Neural crest cell (in vitro differentiated cells): Measurements from ENCODE around the gene ZKSCAN5. TPM values are rescaled to one million over a fixed set of nuclear protein-coding genes. Genes with fewer than 3 reads are reported as not detected.

Experiments
- DNase-seq: peaks from one replicate; pipeline ENCODE4 v3.0.0; 2021; ENCODE audit warnings: low read depth, mixed read lengths, low spot score
- H3K27ac Mint-ChIP-seq: one replicate; pipeline ENCODE4 v1.8.0; 2021; ENCODE audit warnings: mild to moderate bottlenecking, mixed read lengths; ENCODE audit not compliant: unreplicated experiment
- H3K27me3 Mint-ChIP-seq: 2 replicates; pipeline ENCODE4 v1.8.0; 2021; ENCODE audit warnings: low read depth, mild to moderate bottlenecking, mixed read lengths
- H3K36me3 Mint-ChIP-seq: 2 replicates; pipeline ENCODE4 v1.8.0; 2021; ENCODE audit warnings: low read depth, mild to moderate bottlenecking, mixed read lengths
- H3K4me1 Mint-ChIP-seq: 2 replicates; pipeline ENCODE4 v1.8.0; 2021; ENCODE audit warnings: mixed read lengths
- H3K4me3 Mint-ChIP-seq: one replicate; pipeline ENCODE4 v1.8.0; 2021; ENCODE audit warnings: mild to moderate bottlenecking, mixed read lengths
- H3K9me3 Mint-ChIP-seq: 2 replicates; pipeline ENCODE4 v1.8.0; 2021; ENCODE audit warnings: mixed read lengths
- total RNA-seq: library from RNA; stranded (reverse); gene quantifications from 2 replicates; pipeline ENCODE4 v1.2.1, GENCODE V29; 2021
- TF ChIP-seq, protein P1 (sequence below): fragments of 200-600 bp; sonication (generic); conservative IDR thresholded peaks from 2 replicates; pipeline ENCODE4 v1.5.0; 2021; ENCODE audit warnings: antibody characterized with exemption, mild to moderate bottlenecking

The ZKSCAN5 gene
- total RNA-seq, 1 donor from 2014 or later: 21.5 TPM

DNA sequence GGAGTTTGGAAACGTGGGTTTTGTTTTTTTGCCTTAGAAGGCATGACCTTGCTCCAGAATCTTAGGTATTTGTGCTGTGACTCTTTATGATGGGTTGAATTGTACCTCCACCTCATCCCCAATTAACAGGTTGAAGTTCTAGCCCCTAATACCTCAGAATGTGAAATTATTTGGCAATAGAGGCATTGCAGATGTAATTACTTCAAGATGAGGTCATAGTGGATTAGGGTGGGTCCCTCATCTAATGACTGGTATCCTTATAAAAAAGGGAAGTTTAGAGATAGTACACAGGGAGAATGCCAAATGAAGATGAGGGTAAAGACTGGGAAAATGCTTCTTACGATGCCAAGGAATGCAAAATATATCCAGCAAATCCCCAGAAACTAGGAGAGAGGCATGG is 50.5 kb downstream of the ZKSCAN5 start:
- H3K9me3 Mint-ChIP-seq: no peaks in the 10 kb centered on the region
- peaks cover 19% of the 10 kb centered on the region for H3K36me3 Mint-ChIP-seq
- TF ChIP-seq, protein P1, sequence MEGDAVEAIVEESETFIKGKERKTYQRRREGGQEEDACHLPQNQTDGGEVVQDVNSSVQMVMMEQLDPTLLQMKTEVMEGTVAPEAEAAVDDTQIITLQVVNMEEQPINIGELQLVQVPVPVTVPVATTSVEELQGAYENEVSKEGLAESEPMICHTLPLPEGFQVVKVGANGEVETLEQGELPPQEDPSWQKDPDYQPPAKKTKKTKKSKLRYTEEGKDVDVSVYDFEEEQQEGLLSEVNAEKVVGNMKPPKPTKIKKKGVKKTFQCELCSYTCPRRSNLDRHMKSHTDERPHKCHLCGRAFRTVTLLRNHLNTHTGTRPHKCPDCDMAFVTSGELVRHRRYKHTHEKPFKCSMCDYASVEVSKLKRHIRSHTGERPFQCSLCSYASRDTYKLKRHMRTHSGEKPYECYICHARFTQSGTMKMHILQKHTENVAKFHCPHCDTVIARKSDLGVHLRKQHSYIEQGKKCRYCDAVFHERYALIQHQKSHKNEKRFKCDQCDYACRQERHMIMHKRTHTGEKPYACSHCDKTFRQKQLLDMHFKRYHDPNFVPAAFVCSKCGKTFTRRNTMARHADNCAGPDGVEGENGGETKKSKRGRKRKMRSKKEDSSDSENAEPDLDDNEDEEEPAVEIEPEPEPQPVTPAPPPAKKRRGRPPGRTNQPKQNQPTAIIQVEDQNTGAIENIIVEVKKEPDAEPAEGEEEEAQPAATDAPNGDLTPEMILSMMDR: no peak
- no peak overlapping the region for H3K27ac Mint-ChIP-seq
- peak overlapping the region; percentile 61 for H3K4me3 Mint-ChIP-seq
- no peaks in the 10 kb centered on the region for H3K27me3 Mint-ChIP-seq
- no peak for DNase-seq
- peaks cover 35% of the 10 kb centered on the region for H3K4me1 Mint-ChIP-seq

DNA sequence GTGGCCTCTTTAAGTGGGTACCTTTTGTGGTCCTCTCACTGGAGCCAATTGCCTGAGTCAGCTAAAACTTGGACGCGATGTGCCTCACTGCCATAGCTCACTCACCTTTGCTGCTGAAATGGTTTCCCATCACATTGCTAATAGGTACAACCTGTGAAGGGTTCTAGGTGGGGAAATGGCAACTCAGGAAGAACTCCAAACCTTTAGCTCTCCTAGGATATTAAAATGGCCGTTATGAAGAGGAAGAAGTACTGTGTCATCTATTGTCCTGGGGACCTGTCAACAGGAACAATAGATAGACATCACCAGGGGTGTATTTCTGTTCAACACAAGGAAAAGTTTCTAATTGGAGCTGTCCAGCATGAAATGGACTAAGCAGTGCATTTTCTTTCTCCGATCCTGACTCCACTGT is 52.7 kb downstream of the ZKSCAN5 start:
- H3K27ac Mint-ChIP-seq: peak overlapping the region; percentile 80

DNA sequence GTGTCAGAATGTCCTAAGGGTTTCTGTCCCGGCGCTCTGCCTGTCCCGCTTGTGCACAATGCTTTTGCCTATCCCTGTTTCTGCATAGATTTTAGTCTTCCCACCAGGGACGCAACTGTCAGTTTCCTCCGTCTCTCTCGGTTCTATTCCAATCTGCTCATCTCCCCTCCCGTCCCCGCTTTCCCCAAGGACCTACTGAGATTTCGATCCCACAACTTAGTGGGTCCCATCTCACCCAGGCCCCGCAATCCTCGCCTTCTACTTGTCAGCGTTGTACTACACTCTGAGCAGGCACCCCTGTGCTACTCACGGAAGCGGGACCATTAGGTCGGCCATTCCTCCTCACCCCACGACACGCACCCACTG is 53.5 kb downstream of the ZKSCAN5 start:
- Mint-ChIP-seq H3K27ac (peak overlapping the region; percentile 99), H3K27me3 (no peaks in the 10 kb centered on the region), H3K36me3 (peaks cover 22% of the 10 kb centered on the region), H3K4me3 (peak overlapping the region; percentile 96), H3K9me3 (no peaks in the 10 kb centered on the region), H3K4me1 (peaks cover 28% of the 10 kb centered on the region)
- no peak for DNase-seq
- TF ChIP-seq, protein P1: no peak

More for the DNA sequence above, 52.7 kb downstream of the ZKSCAN5 start:
- Mint-ChIP-seq H3K36me3 (peaks cover 19% of the 10 kb centered on the region), H3K4me1 (peaks cover 34% of the 10 kb centered on the region), H3K27me3 (no peaks in the 10 kb centered on the region), H3K4me3 (peak overlapping the region; percentile 96), H3K9me3 (no peaks in the 10 kb centered on the region)
- TF ChIP-seq, protein P1: no peak
- no peak for DNase-seq

DNA sequence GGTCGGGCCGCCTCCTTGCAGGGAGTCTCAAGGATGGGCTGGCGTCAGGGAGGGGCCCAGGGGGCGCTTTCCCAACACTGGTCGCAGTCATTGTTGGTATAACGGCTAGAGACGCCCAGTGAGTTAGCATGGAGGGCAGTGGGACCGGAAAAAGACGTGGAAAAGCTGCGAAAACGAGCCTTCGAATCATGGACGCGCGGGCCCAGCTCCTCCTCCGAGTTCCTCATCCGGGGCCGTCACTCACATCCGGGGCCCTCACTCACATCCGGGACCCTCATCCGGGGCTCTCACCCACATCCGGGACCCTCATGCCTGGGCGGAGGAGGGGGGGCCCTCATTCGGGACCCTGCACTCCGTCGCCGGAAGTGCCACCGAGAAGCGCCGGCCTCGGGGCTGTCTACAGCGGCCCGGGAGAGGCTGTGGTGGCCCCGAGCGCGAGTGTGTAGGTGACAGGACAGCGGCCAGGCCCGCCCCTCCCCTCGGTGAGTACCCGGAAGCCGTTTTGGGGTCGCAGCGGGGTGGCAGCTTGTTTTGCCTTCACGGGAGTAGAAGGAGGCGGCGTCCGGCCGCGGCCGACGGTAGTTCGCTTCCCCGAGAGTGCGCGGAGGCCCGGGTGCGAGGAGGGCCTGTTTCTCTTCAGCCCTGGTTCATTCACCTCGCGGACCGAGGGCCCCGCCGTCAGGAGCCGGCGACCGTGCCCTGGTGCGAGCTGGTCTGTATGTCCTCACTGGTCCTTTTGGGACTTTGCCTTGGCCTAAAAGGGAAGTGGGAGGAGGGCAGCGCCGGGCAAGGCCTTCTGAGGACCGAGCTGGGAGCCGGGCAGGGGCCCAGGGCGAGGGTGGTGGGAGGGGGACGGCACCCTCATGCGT is 54.1 kb downstream of the ZKSCAN5 start, which contains the start of gene ZNF655:
Gene ZNF655 (plus strand): TSS at position 337 of the 869 bp plus-strand sequence. CDS start 1,918 bp downstream, outside the sequence.
- Mint-ChIP-seq H3K27me3 (no peaks in the 10 kb centered on the region), H3K4me1 (peaks cover 25% of the 10 kb centered on the region), H3K4me3 (peak within 1 kb of the TSS; percentile 96), H3K9me3 (no peaks in the 10 kb centered on the region), H3K36me3 (peaks cover 22% of the 10 kb centered on the region), H3K27ac (peak within 1 kb of the TSS; percentile 99)
- DNase-seq: peak; percentile 94
- TF ChIP-seq, protein P1: no peak

DNA sequence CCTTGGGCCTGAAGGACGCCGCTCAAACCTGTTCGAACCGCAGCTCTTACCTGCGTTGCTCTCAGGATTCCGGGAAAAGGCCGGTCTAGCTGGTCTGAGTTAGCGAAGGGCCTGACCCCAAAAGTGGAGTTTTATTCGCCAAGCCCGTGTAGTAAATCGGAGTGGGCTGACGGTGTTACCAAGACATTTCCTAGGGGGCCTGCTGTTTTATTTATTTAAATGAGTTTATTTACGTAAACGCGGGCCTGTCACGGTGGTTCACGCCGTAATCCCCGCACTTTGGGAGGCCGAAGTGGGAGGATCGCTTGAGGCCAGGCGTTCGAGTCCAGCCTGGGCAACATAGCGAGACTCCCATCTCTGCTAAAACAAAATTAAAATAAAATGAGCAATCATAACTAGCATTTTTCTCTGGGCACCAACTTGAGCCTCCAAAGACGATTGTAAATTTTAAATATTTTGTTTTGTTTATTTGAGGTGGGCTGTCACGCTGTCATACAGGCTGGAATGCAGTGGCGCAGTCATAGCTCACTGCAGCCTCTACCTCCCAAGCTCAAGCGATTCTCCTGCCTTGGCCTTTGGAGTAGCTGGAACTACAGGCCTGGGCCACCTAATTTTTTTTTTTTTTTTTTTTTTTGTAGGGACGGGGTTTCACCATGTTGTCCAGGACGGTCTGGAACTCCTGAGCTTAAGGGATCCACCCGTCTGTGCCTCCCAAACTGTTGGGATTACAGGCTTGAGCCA is 54.9 kb downstream of the ZKSCAN5 start:
- peaks cover 25% of the 10 kb centered on the region for H3K4me1 Mint-ChIP-seq
- H3K4me3 Mint-ChIP-seq: peak overlapping the region; percentile 96
- TF ChIP-seq, protein P1: no peak
- H3K36me3 Mint-ChIP-seq: peaks cover 28% of the 10 kb centered on the region
- no peaks in the 10 kb centered on the region for H3K27me3 Mint-ChIP-seq
- no peak for DNase-seq
- H3K27ac Mint-ChIP-seq: peak overlapping the region; percentile 99
- H3K9me3 Mint-ChIP-seq: no peaks in the 10 kb centered on the region
